H1 (cell line): ENCODE measurements around the gene ZBTB7A. TPM values are rescaled to one million over a fixed set of nuclear protein-coding genes. Genes with fewer than 3 reads are reported as not detected.

Source experiments
- CTCF ChIA-PET: fragments of 300-600 bp; sonication (Branson Sonifier 250); formaldehyde crosslinking; loops from one replicate; lab custom pipeline; 2021; ENCODE audit not compliant: partially characterized antibody; lab: Charles Lee
- POLR2A ChIA-PET: fragments of 300-600 bp; sonication (Branson Sonifier 250); formaldehyde crosslinking; loops from one replicate; lab custom pipeline; 2021; ENCODE audit warnings: inconsistent platforms; ENCODE audit not compliant: partially characterized antibody; lab: Charles Lee
- DNase-seq, 2 experiments: peaks; one replicate each; pipeline versions ENCODE4 v3.0.0 to v3.0.0-alpha.2; 2010 to 2022; ENCODE audit warnings: low spot score in 2 of 2, low read depth in 1 of 2, mixed read lengths in 1 of 2
- FAIRE-seq: peaks from 2 replicates; lab custom pipeline; 2011; peaks lifted over from hg19 to GRCh38; lab: Jason Lieb, UNC
- H2AFZ ChIP-seq: 2 replicates; pipeline ENCODE4 v1.8.1; 2012; ENCODE audit warnings: low read length, inconsistent platforms
- H2AK5ac ChIP-seq: 2 replicates; pipeline ENCODE4 v1.6.1; 2013; ENCODE audit warnings: low read depth, low read length
- H2BK120ac ChIP-seq: replicated peaks from 2 replicates; pipeline ENCODE3; 2013; ENCODE audit warnings: low read depth, low read length, inconsistent platforms
- H2BK12ac ChIP-seq: 2 replicates; pipeline ENCODE4 v1.6.1; 2013; ENCODE audit warnings: low read depth, low read length
- H2BK15ac ChIP-seq: 2 replicates; pipeline ENCODE4 v1.6.1; 2013; ENCODE audit warnings: low read length
- H2BK20ac ChIP-seq: 2 replicates; pipeline ENCODE4 v1.6.1; 2013; ENCODE audit warnings: low read length
- H2BK5ac ChIP-seq: 2 replicates; pipeline ENCODE4 v1.6.1; 2013; ENCODE audit warnings: low read depth, low read length
- H3K14ac ChIP-seq: 2 replicates; pipeline ENCODE4 v1.6.1; 2013; ENCODE audit warnings: inconsistent platforms; ENCODE audit not compliant: insufficient read length
- H3K18ac ChIP-seq: 2 replicates; pipeline ENCODE4 v1.6.1; 2013; ENCODE audit warnings: low read length; ENCODE audit errors: extremely low read depth
- H3K23ac ChIP-seq: 2 replicates; pipeline ENCODE4 v1.6.1; 2013; ENCODE audit warnings: inconsistent platforms; ENCODE audit not compliant: insufficient read length
- H3K23me2 ChIP-seq: 2 replicates; pipeline ENCODE4 v1.6.1; 2013; ENCODE audit warnings: low read depth, low read length
- H3K27ac ChIP-seq: 2 replicates; pipeline ENCODE4 v1.6.1; 2011; ENCODE audit warnings: low read depth, low read length, inconsistent platforms
- H3K27me3 ChIP-seq, 4 experiments: replicated peaks in 1 of 4; 1 replicate in 1 of 4; 2 replicates in 3 of 4; pipeline versions ENCODE4 v1.6.1 to v1.8.1; 2011 to 2013; ENCODE audit warnings: low read length in 3 of 4, mild to moderate bottlenecking in 3 of 4, inconsistent platforms in 2 of 4, mixed read lengths in 2 of 4, moderate library complexity in 1 of 4; ENCODE audit not compliant: control insufficient read depth in 3 of 4, insufficient read depth in 3 of 4; ENCODE audit errors: extremely low read depth in 1 of 4
- H3K36me3 ChIP-seq, 4 experiments: 2 replicates each; pipeline versions ENCODE4 v1.6.1 to v1.8.1; 2011 to 2013; ENCODE audit warnings: mild to moderate bottlenecking in 4 of 4, low read length in 3 of 4, moderate library complexity in 2 of 4, control low read depth in 1 of 4, inconsistent platforms in 1 of 4; ENCODE audit not compliant: insufficient read depth in 4 of 4, control insufficient read depth in 2 of 4
- H3K4ac ChIP-seq: replicated peaks from 2 replicates; pipeline ENCODE3; 2013; ENCODE audit warnings: low read length, low read depth, mixed read lengths, inconsistent platforms; ENCODE audit not compliant: insufficient read length
- H3K4me1 ChIP-seq, 4 experiments: replicated peaks in 1 of 4; 1 replicate in 1 of 4; 2 replicates in 3 of 4; pipeline versions ENCODE4 v1.6.1 to v1.8.1; 2011 to 2013; ENCODE audit warnings: low read length in 3 of 4, inconsistent platforms in 2 of 4, mixed read lengths in 1 of 4; ENCODE audit not compliant: insufficient read depth in 4 of 4, control insufficient read depth in 3 of 4
- H3K4me2 ChIP-seq, 2 experiments: 2 replicates each; pipeline versions ENCODE4 v1.6.1 to v1.8.1; 2011 to 2013; ENCODE audit warnings: low read depth in 2 of 2, low read length in 2 of 2, control low read depth in 1 of 2, inconsistent platforms in 1 of 2, mild to moderate bottlenecking in 1 of 2; ENCODE audit not compliant: insufficient read depth in 1 of 2
- H3K4me3 ChIP-seq, 4 experiments: fragments of 200-600, 300-600 bp in 1 of 4; sonication (generic), shearing (Covaris generic), sonication (Bioruptor Twin) in 1 of 4; 2 replicates each; pipeline versions ENCODE4 v1.5.1 to v1.8.1; 2011 to 2016; ENCODE audit warnings: low read length in 4 of 4, low read depth in 3 of 4, control low read depth in 2 of 4, inconsistent platforms in 2 of 4, mild to moderate bottlenecking in 2 of 4, mixed read lengths in 1 of 4, moderate library complexity in 1 of 4; ENCODE audit not compliant: insufficient read depth in 2 of 4; ENCODE audit errors: extremely low read depth in 1 of 4
- H3K56ac ChIP-seq: replicated peaks from 2 replicates; pipeline ENCODE3; 2013; ENCODE audit warnings: low read depth, mild to moderate bottlenecking, mixed read lengths, low read length, inconsistent platforms; ENCODE audit not compliant: insufficient read length
- H3K79me1 ChIP-seq: 2 replicates; pipeline ENCODE4 v1.6.1; 2013; ENCODE audit warnings: low read depth, low read length, control low read depth
- H3K79me2 ChIP-seq, 2 experiments: 2 replicates each; pipeline versions ENCODE4 v1.6.1 to v1.8.1; 2012 to 2013; ENCODE audit warnings: low read length in 2 of 2, mild to moderate bottlenecking in 2 of 2, inconsistent platforms in 1 of 2; ENCODE audit not compliant: insufficient read depth in 2 of 2, control insufficient read depth in 1 of 2
- H3K9ac ChIP-seq, 4 experiments: replicated peaks in 1 of 4; 1 replicate in 1 of 4; 2 replicates in 3 of 4; pipeline versions ENCODE4 v1.6.1 to v1.8.1; 2011 to 2013; ENCODE audit warnings: low read depth in 3 of 4, low read length in 3 of 4, control low read depth in 2 of 4, mild to moderate bottlenecking in 2 of 4, moderate library complexity in 2 of 4, inconsistent platforms in 1 of 4; ENCODE audit errors: extremely low read depth in 1 of 4
- H3K9me3 ChIP-seq, 2 experiments: 2 replicates each; pipeline versions ENCODE4 v1.6.1 to v1.8.1; 2012 to 2013; ENCODE audit warnings: mild to moderate bottlenecking in 2 of 2, moderate library complexity in 2 of 2, control low read depth in 1 of 2, inconsistent platforms in 1 of 2, low read depth in 1 of 2, low read length in 1 of 2, mixed read lengths in 1 of 2; ENCODE audit not compliant: insufficient read depth in 2 of 2
- H4K20me1 ChIP-seq, 2 experiments: replicated peaks in 1 of 2; 2 replicates each; pipeline versions ENCODE3 to v1.8.1; 2011 to 2013; ENCODE audit warnings: inconsistent platforms in 2 of 2, low read length in 2 of 2, mild to moderate bottlenecking in 1 of 2; ENCODE audit not compliant: insufficient read depth in 2 of 2, control insufficient read depth in 1 of 2
- H4K5ac ChIP-seq: 2 replicates; pipeline ENCODE4 v1.6.1; 2013; ENCODE audit warnings: low read length, low read depth, mixed read lengths, inconsistent platforms; ENCODE audit not compliant: insufficient read length
- H4K8ac ChIP-seq: 2 replicates; pipeline ENCODE4 v1.8.0; 2013; ENCODE audit warnings: mild to moderate bottlenecking, moderate library complexity, low read length, inconsistent platforms; ENCODE audit not compliant: insufficient read depth; ENCODE audit errors: extremely low read depth
- H4K91ac ChIP-seq: replicated peaks from 2 replicates; pipeline ENCODE3; 2013; ENCODE audit warnings: low read length, mixed read lengths, inconsistent platforms; ENCODE audit not compliant: insufficient read length
- WGBS, 2 experiments: shearing (Covaris generic) in 1 of 2; methylation state at CpG; one replicate each; pipeline versions ENCODE4 v1.1.6 to v1.1.7; 2013 to 2015; ENCODE audit warnings: low lambda C conversion rate in 2 of 2, mixed read lengths in 2 of 2, inconsistent platforms in 1 of 2, low coverage in 1 of 2, missing lambda C conversion rate in 1 of 2; ENCODE audit not compliant: insufficient replicate concordance in 2 of 2, insufficient coverage in 1 of 2, insufficient read length in 1 of 2; ENCODE audit errors: extremely low coverage in 1 of 2, missing lambda C conversion rate in 1 of 2; 5-methylcytosine and 5-hydroxymethylcytosine counted together
- polyA plus RNA-seq, 7 experiments: library from polyadenylated mRNA; depleted of rRNA in 3 of 7; stranded (reverse) in 5 of 7; unstranded in 2 of 7; fragments of >200 nt in 5 of 7; fragments of 200-250 nt in 2 of 7; gene quantifications; 1 replicate in 5 of 7; 2 replicates in 1 of 7; 4 replicates in 1 of 7; pipeline versions ENCODE4 v1.2.1 to v1.2.3, GENCODE V29; 2011 to 2013; ENCODE audit warnings: missing spikeins in 2 of 7, mixed read lengths in 2 of 7
- total RNA-seq: library from RNA; stranded (reverse); fragmentation: NEBNext Ultra II Directional; extraction: Animal tissue kit (Norgen Biotek cat#: 25700); gene quantifications from 2 replicates; pipeline ENCODE4 v1.2.1, GENCODE V29; 2021
- TF ChIP-seq, protein P1 (sequence below): IDR thresholded peaks from 2 replicates; pipeline ENCODE4 v1.6.1; 2011; ENCODE audit warnings: low read depth, mild to moderate bottlenecking, low read length; ENCODE audit not compliant: insufficient read depth

The ZBTB7A gene
- total and polyA plus RNA-seq, 2 of the 8 experiments (the other 6 are each of a cell fraction or from before 2014, with no cell fraction given): 5.6 to 17.8 TPM

- Histone ChIP-seq H3K79me1 (peaks cover 15% of the 10 kb centered on the region), H3K9me3 (no peaks in the 10 kb centered on the region), H3K23me2 (no peaks in the 10 kb centered on the region; the same call in 1 of the 2 replicates), H2BK15ac (no peak overlapping the region), H3K9ac (no peak overlapping the region), H3K4me1 (peaks cover 0 to 39% (median 20%) of the 10 kb centered on the region in 4 experiments; a peak in 5 of 7 replicates), H2BK12ac (no peak overlapping the region), H4K91ac (no peak overlapping the region), H4K20me1 (peaks cover 40 to 49% of the 10 kb centered on the region in 2 experiments), H2BK20ac (no peak overlapping the region), H3K23ac (no peak overlapping the region), H2AFZ (no peak overlapping the region), H3K56ac (no peak overlapping the region), H4K8ac (peak overlapping the region; percentile 71), H4K5ac (no peak overlapping the region), H2AK5ac (no peak overlapping the region), H3K36me3 (peaks cover 0 to 14% (median 2%) of the 10 kb centered on the region in 4 experiments; a peak in 6 of 8 replicates), H3K4ac (no peak overlapping the region), H3K18ac (peak overlapping the region; percentile 48), H3K14ac (no peak overlapping the region), H3K27ac (peak overlapping the region; percentile 33; the same call in 1 of the 2 replicates), H2BK120ac (no peak overlapping the region), H3K79me2 (peaks cover 23 to 78% of the 10 kb centered on the region in 2 experiments; a peak in 3 of 4 replicates), H3K4me2 (no peak overlapping the region), H3K27me3 (no peaks in the 10 kb centered on the region), H2BK5ac (no peak overlapping the region), H3K4me3 (no peak overlapping the region)
- FAIRE-seq: no peak
- POLR2A ChIA-PET: interaction anchor here (0.6 to 2.7 kb wide), 11 partner anchors 17 to 1057 kb away, joined by 3 to 10 read pairs (median 6); partner anchors contain the start of genes EEF2 and PIAS4
- no peak for DNase-seq
- CTCF ChIA-PET: interaction anchor here (0.8 to 1.9 kb wide), 3 partner anchors 22 to 110 kb away, joined by 3 to 6 read pairs (median 3); no protein-coding TSS in a partner anchor
- 90% methylated on average over 20 of the region's 30 CpGs; no CpG with 5 or more reads in 1 of the 2 experiments for WGBS, 2 experiments
- TF ChIP-seq, protein P1, sequence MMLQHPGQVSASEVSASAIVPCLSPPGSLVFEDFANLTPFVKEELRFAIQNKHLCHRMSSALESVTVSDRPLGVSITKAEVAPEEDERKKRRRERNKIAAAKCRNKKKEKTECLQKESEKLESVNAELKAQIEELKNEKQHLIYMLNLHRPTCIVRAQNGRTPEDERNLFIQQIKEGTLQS: no peak
Measured at GRCh38 chr19:4058693-4059452, 7.8 kb downstream of the ZBTB7A start.
